ENCODE measurements around the gene RFC2.
"Not testable (repeated sequence)": the region's sequence is repeated elsewhere in the genome, so short reads cannot be mapped to it uniquely, and the experiment has no call there.

RFC2 gene

GRCh38 chr7:74283858-74284447 is 29.8 kb upstream of the RFC2 start:
- no peak for DNase-seq (ENCODE audit: extremely low read depth in 1 of 2, low read depth in 1 of 2)

GRCh38 chr7:74282748-74283459 is 28.7 kb upstream of the RFC2 start:
- no peak for DNase-seq (ENCODE audit: extremely low read depth in 1 of 2, low read depth in 1 of 2)

- no peak for DNase-seq (ENCODE audit: extremely low read depth in 1 of 2, low read depth in 1 of 2)
Measured at GRCh38 chr7:74280985-74281384, 26.8 kb upstream of the RFC2 start.

DNA sequence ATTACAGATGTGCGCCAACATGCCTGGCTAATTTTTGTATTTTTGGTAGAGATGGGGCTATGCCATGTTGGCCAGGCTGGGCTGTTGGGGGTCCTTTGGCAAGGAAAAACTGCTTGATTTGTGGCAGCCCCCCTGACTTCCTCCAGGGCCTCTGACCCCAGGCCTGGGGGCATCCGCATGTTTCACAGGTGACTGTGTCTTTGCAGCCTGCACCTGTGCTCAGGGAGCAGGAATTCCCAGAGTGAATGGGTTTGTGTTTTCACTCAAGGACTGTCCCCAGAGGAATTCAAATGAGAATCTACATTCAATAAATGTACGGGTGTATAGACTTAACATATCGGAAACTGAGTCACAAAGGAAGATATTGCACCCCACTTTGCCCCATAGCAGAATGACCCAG is 23.4 kb upstream of the RFC2 start:
- no peak for DNase-seq (ENCODE audit: extremely low read depth in 1 of 2, low read depth in 1 of 2)

DNA sequence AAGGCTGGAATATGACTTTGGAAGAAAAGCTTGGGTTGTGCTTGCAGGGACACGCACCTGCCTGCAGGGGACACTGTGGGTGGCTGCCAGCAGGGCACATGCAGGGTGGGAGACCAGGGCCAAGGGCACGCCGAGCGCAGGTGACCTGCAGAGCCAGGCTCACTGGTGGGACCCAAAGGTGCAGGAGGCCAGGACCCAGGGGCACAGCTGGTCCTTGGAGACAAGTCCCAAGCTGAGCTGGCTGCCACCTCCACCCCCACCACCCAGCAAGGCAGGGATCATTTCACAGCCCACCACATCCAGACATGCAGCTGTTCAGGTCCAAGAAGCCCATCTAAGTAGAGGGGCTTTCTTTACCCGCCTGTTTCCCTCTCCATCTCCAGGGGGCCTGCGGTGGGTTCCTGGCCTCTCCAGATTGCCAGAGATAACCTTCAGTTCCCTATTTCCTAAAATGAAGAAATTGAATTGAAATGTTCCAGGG is 21.2 kb upstream of the RFC2 start:
- DNase-seq (ENCODE audit: extremely low read depth in 1 of 2, low read depth in 1 of 2), result no peak

DNA sequence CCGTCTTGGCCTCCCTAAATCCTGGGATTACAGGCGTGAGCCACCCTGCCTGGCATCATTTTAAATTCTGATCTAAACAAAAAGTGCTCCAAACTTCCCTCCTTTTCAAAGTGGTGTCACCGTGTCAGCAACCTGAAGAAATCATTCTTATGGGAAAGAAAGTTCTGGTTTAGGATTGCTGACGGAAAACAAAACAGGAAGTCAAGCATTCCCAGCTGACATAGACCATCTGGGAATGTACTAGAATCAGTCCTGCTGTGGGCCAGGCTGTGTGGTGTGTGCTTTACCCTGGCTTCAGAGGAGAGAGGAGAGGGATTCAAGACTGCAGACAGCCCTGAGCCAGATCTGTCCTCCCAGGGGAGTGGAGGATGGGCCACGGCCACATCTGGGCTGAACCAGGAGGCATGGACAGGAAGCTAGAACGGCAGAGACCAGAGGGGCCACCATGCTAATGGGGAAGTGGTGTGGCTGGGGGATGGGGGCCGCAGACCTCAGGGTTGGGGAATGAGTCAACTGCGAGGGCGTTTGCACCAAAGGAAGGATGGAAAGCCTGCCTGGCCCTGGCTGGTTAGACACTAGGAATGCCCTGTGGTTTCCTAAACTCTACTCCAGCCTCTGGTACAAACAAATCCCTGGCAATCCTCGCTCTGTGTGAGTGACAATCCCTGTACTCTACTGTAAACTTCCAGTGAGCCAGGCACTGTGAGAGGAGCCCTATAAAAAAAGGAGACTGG is 18.3 kb upstream of the RFC2 start:
- DNase-seq (ENCODE audit: extremely low read depth in 1 of 2, low read depth in 1 of 2), result no peak

DNA sequence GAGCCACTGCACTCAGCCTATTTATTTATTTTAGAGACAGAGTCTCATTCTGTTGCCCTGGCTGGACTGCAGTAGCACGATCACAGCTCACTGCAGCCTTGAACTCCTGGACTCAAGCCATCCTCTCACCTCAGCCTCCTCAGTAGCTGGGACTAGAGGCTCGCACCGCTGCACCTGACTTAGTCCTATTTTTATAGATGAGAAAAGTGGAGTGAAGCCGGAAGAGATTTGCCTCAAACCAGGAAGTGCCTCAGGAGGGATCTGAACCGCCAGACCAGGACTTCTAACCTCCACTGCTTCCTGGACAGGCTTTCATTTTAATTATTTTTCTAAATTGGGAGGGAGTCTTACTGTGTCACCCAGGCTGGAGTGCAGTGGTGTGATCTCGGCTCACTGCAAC is 17.5 kb upstream of the RFC2 start:
- DNase-seq (ENCODE audit: extremely low read depth in 1 of 2, low read depth in 1 of 2), result no peak

- no peak for DNase-seq (ENCODE audit: extremely low read depth in 1 of 2, low read depth in 1 of 2)
Measured at GRCh38 chr7:74269757-74270277, 15.6 kb upstream of the RFC2 start.

DNA sequence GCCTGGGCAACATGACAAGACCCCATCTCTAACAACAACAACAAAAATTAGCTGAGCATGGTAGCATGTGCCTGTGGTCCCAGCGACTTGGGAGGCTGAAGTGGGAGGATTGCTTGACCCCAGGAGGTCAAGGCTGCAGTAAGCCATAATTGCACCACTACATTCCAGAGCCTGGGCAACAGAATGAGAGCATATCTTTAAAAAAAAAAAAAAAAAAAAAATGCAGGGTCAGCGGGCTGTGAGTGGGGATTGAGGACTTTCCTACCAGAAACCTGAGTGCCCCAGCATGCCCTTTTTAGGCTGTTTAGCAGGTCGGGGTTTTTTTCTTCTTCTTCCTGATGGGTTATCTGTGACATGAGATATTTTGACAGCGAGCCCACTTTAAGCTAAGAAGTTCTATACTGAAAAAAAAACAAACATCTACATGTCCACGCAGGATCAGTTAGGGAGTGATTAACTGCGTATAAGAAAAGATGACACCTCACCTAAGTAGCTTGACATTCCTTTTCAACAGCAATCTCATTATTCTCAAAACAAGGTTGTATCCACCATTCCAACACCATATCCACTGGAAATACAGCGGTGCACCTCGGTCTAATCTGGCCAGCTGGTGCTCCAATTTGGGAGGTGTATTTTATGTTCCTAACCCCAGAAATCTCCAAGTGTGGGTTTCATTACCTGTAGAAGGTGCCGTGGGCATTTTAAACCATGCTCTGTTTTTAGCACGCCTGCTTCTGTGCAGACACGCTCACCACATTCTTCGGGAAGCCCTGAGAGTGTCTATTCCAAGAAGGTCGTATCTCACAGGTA is 13.8 kb upstream of the RFC2 start:
- no peak for DNase-seq (ENCODE audit: extremely low read depth in 1 of 2, low read depth in 1 of 2)

- DNase-seq (ENCODE audit: extremely low read depth in 1 of 2, low read depth in 1 of 2), result no peak
Measured at GRCh38 chr7:74266191-74266963, 12.2 kb upstream of the RFC2 start.

GRCh38 chr7:74263399-74264120 is 9.4 kb upstream of the RFC2 start:
- DNase-seq (ENCODE audit: extremely low read depth in 1 of 2, low read depth in 1 of 2), result no peak

- DNase-seq (ENCODE audit: extremely low read depth in 1 of 2, low read depth in 1 of 2), result no peak
Measured at GRCh38 chr7:74262639-74263398, 8.6 kb upstream of the RFC2 start.

DNA sequence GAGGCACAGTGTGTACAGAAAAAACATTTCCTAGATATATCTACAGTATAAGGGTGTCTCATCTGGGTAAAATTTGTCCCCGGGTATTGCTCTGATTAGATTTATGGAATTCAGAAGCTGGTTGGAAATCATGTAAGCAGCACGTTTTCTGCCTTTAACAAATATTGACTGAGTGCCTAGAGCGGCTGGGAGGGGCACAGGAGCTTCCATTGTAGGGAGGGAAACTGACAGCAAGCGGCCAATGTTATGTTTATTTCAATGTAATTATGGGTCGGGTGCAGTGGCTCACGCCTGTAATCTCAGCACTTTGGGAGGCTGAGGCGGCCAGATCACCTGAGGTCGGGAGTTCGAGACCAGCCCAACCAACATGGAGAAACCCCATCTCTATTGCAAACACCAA is 4.4 kb upstream of the RFC2 start:
- no peak for DNase-seq (ENCODE audit: extremely low read depth in 1 of 2, low read depth in 1 of 2)

- DNase-seq (ENCODE audit: extremely low read depth in 1 of 2, low read depth in 1 of 2), result no peak
Measured at GRCh38 chr7:74256491-74257408, 2.6 kb upstream of the RFC2 start.

- DNase-seq (ENCODE audit: extremely low read depth in 1 of 2, low read depth in 1 of 2), result not testable (repeated sequence)
Measured at GRCh38 chr7:74255461-74255860, 1.3 kb upstream of the RFC2 start.

DNA sequence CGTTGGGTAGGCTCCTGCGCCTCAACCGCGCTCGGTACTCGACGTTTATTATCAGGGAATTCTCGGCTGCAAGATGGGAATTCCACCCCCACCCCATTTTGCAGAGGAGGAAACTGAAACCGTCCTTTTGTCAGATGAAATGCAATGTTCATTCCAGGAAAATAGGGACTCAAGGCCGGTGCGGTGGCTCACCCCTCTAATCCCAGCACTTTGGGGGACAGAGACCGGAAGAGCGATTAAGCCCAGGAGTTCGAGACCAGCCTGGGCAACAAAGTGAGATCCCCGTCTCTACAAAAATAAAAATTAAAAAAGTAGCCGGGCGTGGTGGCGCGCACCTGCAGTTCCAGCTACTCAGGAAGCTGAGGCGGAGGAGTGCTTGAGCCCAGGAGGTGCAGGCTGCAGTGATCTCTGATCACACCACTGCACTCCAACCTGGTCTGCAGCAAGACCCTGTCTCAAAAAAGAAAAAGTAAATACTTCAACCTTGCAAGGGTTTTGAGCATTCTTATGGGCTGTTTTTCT is 720 bp upstream of the RFC2 start:
- no peak for DNase-seq (ENCODE audit: extremely low read depth in 1 of 2, low read depth in 1 of 2)

DNA sequence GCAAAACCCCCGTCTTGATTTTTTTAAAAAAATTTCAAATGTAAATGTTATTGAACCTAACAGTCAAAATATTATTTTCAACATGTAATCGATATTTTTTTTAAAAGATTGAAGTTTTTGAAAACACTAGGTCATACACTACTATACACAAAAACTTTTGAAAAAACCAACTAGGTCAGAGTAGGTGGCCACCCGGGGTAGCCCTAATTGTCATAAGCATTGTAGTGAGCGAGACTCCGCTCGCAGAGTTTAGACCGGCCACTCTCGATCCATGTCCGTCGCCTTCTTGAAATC is 417 bp downstream of the RFC2 start:
- no peak for DNase-seq (ENCODE audit: extremely low read depth in 1 of 2, low read depth in 1 of 2)

GRCh38 chr7:74253331-74253730 is 868 bp downstream of the RFC2 start:
- DNase-seq (ENCODE audit: extremely low read depth in 1 of 2, low read depth in 1 of 2), result no peak
